HepG2 (cell line): ENCODE data around the gene OR5L1.

Experiments
- ATF2 ChIP-seq: sonication (generic); formaldehyde crosslinking; IDR thresholded peaks from 2 replicates; pipeline ENCODE4 v1.4.0; 2020; ENCODE audit warnings: missing genetic modification reagents
- ATM ChIP-seq: fragments of 450-650 bp; IDR thresholded peaks from 2 replicates; pipeline ENCODE4 v1.7.1; 2017; ENCODE audit warnings: mild to moderate bottlenecking, borderline replicate concordance
- BRF2 ChIP-seq: sonication (generic); formaldehyde crosslinking; IDR thresholded peaks from 2 replicates; pipeline ENCODE4 v1.8.1; 2022; ENCODE audit warnings: mild to moderate bottlenecking, missing genetic modification reagents
- CBX2 ChIP-seq, 2 experiments: fragments of 200-600 bp in 1 of 2; sonication (generic); formaldehyde crosslinking in 1 of 2; IDR thresholded peaks; 2 replicates each; pipeline versions ENCODE4 v1.7.0 to v1.8.1; 2018 to 2022; ENCODE audit warnings: low read depth in 2 of 2, low read length in 1 of 2, mild to moderate bottlenecking in 1 of 2, missing genetic modification reagents in 1 of 2
- PHF21A ChIP-seq: sonication (generic); formaldehyde crosslinking; IDR thresholded peaks from 2 replicates; pipeline ENCODE4 v1.5.0; 2020; ENCODE audit warnings: mild to moderate bottlenecking, missing genetic modification reagents
- RAD21 ChIP-seq: fragments of 450-650 bp; formaldehyde crosslinking; IDR thresholded peaks from 2 replicates; pipeline ENCODE4 v1.5.0; 2020; ENCODE audit warnings: mild to moderate bottlenecking
- ZNF121 ChIP-seq: sonication (generic); formaldehyde crosslinking; IDR thresholded peaks from 2 replicates; pipeline ENCODE4 v1.5.0; 2020; ENCODE audit warnings: mild to moderate bottlenecking, missing genetic modification reagents

- TF ChIP-seq ATF2 (CRISPR knock-in tag) (no peak), PHF21A (CRISPR knock-in tag) (no peak), CBX2 (IDR thresholded peaks at IDR 0.05; ENCODE audit: low read depth, low read length) (no peak), CBX2 (CRISPR knock-in tag; IDR thresholded peaks at IDR 0.05; ENCODE audit: low read depth) (no peak), ZNF121 (no peak), RAD21 (no peak), BRF2 (CRISPR knock-in tag) (no peak), ATM (no peak)
Measured at GRCh38 chr11:55793321-55793720, 17.8 kb upstream of the OR5L1 start.
